CD4-positive, alpha-beta T cell treated with Interleukin-15 for 1 hour (primary cell): Measurements from ENCODE around the gene MEPCE.
"Not testable (repeated sequence)": the region's sequence is repeated elsewhere in the genome, so short reads cannot be mapped to it uniquely, and the experiment has no call there.

ENCODE experiments used
- DNase-seq: peaks from one replicate; pipeline ENCODE4 v3.0.0-alpha.2; 2020

MEPCE gene

GRCh38 chr7:100429637-100430492, at the start of gene MEPCE:
TSS of gene MEPCE (plus strand) at chr7:100429831. CDS start at chr7:100430019, 188 bp downstream.
- DNase-seq: peak; percentile 95

GRCh38 chr7:100380196-100380595, 49.4 kb upstream of the MEPCE start:
- no peak for DNase-seq

GRCh38 chr7:100381531-100382233, 47.9 kb upstream of the MEPCE start:
- DNase-seq: not testable (repeated sequence)

GRCh38 chr7:100382234-100382853, 47.3 kb upstream of the MEPCE start:
- DNase-seq: not testable (repeated sequence)

GRCh38 chr7:100384628-100385294, 44.9 kb upstream of the MEPCE start:
- no peak for DNase-seq

- no peak for DNase-seq
These were observed 42.7 kb upstream of the MEPCE start for GRCh38 chr7:100386940-100387339.

- no peak for DNase-seq
These were observed 41.9 kb upstream of the MEPCE start for GRCh38 chr7:100387695-100388094.

GRCh38 chr7:100389437-100390088, 40.1 kb upstream of the MEPCE start:
- no peak for DNase-seq

GRCh38 chr7:100390286-100391009, 39.2 kb upstream of the MEPCE start:
- no peak for DNase-seq

GRCh38 chr7:100393233-100393905, 36.3 kb upstream of the MEPCE start:
- no peak for DNase-seq

GRCh38 chr7:100394077-100394476, 35.6 kb upstream of the MEPCE start:
- no peak for DNase-seq

GRCh38 chr7:100396421-100396982, 33.1 kb upstream of the MEPCE start:
- DNase-seq: peak; percentile 43

- no peak for DNase-seq
These were observed 32.1 kb upstream of the MEPCE start for GRCh38 chr7:100397315-100398081.

GRCh38 chr7:100398239-100398638, 31.4 kb upstream of the MEPCE start:
- DNase-seq: no peak

- no peak for DNase-seq
These were observed 29.6 kb upstream of the MEPCE start for GRCh38 chr7:100400041-100400440.

- DNase-seq: no peak
These were observed 29.0 kb upstream of the MEPCE start for GRCh38 chr7:100400656-100401055.

- DNase-seq: no peak
These were observed 27.8 kb upstream of the MEPCE start for GRCh38 chr7:100401811-100402210.

GRCh38 chr7:100402241-100402640, 27.4 kb upstream of the MEPCE start:
- DNase-seq: no peak

GRCh38 chr7:100406767-100407166, 22.9 kb upstream of the MEPCE start:
- DNase-seq: no peak
